NK-92 treated with Interleukin-12 subunit alpha and Interleukin-12 subunit beta, amount 100 ng/mL, for 24 hours (cell line): ENCODE measurements around the gene PHYH.
"Not testable (repeated sequence)": the region's sequence is repeated elsewhere in the genome, so short reads cannot be mapped to it uniquely, and the experiment has no call there.

Experiments used
- DNase-seq: peaks from one replicate; lab custom pipeline; 2025; lab: John Stamatoyannopoulos, UW

PHYH gene

GRCh38 chr10:13319166-13319565, 19.3 kb upstream of the PHYH start:
- no peak for DNase-seq

DNA sequence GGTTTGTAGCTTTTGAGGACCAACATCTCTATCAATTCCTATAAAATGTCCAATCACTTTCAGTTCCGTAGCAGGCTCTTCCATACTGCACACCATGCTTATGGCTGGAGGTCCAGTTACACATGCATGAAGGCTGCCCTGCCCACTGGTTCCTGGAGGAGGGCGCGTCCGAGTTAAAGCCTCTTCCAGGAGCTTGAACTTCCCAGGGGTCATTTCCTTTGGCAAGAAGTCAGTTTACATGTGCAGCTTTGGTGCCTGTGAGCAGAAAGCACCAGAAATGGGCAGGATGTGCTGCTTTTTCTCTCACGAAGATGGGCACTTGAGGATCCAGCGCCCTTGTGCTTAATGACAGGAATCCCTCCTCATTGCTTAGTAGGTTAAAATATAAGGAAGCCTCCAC, 17.6 kb upstream of the PHYH start:
- no peak for DNase-seq

DNA sequence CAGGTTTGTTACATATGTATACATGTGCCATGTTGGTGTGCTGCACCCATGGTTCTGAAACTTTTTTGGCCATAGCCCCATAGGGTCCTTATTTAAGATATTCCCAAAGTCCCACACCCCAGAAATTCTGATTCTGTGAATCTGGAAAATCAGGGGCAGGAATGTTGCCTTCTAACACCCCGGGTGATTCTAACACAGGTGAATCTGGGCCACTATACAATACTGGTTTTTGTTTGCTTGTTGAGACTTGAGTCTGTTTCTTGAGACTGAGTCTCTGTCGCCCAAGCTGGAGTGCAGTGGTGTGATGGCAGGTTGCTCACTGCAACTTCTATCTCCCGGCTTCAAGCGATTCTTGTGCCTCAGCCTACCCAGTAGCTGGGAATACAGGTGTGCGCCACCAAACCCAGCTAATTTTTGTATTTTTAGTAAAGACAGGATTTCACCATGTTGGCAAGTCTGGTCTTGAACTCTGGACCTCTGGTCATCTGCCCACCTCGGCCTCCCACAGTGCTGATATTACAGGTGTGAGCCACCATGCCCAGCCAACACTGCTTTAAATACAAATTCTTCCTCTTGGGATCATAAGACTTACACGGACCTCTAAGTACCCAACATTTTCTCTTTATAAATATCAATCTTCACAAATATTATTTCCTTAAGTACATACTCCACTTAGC, 16.9 kb upstream of the PHYH start:
- no peak for DNase-seq

DNA sequence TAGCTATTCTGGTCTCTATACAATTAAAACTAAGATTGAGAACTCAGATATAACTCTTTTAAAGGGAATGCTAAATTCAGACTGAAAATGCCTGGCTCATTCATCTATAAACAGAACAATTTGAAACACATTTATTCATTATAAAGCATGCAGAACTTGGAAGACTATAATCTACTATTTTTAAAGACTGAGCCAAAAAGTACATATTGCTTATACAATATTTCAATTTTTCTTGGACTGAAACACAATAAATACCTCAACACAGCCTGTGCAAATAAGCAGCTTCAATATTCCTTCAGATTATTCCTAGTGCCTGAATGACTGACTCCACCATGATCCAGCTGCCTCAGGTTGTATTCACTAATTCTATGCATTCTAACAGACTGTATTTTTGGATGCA, 15.5 kb upstream of the PHYH start:
- DNase-seq, result no peak

- DNase-seq, result no peak
Measured at GRCh38 chr10:13311177-13311575, 11.3 kb upstream of the PHYH start.

- no peak for DNase-seq
Measured at GRCh38 chr10:13310518-13311176, 10.8 kb upstream of the PHYH start.

- DNase-seq, result no peak
Measured at GRCh38 chr10:13309792-13310191, 9.9 kb upstream of the PHYH start.

- no peak for DNase-seq
Measured at GRCh38 chr10:13308096-13308495, 8.2 kb upstream of the PHYH start.

DNA sequence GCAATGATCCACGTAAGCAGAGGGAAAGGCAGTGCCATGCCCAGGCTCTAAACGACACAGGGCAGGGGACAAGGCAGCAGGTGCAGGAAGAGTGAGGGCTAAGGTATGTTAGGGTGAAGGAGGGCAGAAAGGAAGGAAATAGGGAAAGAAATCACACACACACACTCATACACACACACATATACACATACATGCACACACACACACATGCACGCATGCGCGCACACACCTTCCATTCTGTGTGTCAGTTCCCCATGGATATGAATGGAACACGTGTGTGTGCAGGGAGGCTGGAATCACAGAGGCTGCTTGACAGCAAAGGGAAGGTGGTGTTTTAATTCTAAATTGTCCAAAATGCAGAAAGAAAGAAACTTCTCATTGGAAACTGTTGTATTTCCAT, 6.2 kb upstream of the PHYH start:
- DNase-seq, result no peak

DNA sequence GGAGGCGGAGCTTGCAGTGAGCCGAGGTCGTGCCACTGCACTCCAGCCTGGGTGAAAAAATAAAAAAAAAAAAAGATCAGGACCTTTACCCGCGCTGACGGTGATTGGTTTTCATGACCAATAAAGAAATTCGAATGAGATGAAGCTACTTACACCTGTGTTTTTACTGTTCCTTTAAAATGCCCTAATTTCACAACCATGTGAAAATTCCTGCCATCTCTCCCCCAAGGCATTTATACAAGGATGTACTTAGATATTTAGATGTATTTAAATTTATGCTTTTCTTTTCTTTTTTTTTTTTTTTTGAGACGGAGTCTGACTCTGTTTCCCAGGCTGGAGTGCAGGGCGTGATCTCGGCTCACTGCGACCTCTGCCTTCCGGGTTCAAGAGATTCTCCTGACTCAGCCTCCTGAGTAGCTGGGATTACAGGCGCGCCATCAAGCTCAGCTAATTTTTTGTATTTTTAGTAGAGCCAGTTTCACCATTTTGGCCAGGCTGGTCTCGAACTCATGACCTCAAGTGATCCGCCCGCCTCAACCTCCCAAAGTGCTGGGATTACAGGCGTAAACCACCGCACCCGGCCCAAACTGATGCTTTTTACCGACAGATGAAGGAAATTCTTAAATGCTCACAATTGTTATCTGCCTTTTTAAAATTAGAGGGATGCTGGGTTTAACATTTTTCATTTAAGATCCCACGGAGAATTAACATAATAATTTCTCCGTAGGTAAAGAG, 3.1 kb upstream of the PHYH start:
- no peak for DNase-seq

- DNase-seq, result no peak
Measured at GRCh38 chr10:13298748-13299436, 972 bp downstream of the PHYH start.

GRCh38 chr10:13296476-13296875, 3.4 kb downstream of the PHYH start:
- DNase-seq, result no peak

DNA sequence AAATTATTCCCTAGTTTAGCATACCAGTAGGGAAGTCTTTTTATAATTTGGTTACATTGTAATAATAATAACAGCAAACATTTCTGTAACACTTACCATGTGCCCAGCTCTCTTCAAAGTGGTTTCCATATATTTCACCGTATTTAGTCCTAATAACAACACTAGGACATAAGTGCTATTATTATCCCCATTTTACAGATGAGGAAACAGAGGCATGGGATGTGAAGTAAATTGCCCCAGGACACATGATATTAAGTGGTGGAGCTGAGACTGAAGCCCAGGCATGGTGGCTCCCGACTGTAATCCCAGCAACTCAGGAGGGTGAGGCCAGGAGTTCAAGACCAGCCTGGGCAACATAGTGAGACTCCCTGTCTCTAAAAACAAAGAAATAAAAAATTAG, 5.1 kb downstream of the PHYH start:
- DNase-seq, result no peak

DNA sequence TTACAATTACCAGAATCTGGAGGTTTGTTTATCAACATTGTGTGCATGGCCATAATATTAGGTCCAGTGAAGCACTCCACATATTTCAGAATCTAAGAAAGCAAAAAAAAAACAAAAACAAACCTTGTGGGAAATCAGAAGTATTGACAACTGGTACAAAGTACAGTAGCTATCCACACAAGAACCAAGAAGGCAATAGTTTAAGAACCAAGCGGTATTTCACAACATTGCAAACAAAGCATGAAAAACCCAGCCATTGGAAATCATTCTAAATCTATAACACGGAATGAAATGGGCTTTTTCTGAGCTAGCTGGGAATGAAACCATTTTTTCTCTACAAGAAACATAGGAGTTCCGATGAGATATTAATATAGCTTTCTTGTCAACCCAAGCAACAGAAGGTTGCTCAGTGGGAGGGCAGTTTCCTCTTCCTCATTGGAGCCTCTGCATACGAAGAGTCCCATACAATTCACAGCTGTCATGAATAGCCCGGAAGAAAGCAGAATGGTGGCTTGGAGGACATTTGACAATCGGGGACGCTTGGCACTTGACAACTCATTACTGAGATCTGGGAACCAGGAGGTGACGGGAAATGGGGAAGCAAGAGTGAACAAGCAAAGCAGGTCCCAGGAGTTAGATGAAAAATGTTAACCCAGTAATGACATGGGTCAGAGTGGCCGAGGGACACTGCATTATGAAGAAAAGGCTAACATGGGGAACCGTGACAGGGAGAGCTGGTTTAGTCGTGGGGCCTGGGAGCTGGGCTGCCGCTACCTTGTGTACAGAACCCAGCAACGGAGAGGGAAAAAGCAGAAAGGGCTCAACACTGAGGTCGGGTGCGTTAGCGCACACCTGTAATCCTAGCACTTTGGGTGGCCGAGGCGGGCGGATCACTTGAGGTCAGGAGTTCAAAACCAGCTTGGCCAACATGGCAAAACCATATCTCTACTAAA, 7.8 kb downstream of the PHYH start:
- no peak for DNase-seq

DNA sequence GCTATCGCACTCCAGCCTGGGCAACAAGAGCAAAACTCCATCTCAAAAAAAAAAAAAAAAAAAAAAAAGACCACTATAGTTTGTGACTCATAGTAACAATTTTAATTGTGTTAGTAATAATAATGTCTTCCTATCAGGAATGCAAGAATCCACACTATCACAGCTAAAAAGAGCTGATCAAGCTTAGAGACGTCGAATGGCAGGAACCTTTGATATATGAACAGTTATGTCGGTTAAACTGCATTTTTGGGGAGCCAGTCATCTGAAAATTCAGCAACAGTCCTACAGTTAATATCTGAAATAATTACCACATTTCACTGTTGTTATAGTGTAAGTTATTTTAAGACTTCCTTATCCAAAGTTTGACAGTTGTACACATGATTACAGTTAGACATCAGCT, 8.8 kb downstream of the PHYH start:
- no peak for DNase-seq

DNA sequence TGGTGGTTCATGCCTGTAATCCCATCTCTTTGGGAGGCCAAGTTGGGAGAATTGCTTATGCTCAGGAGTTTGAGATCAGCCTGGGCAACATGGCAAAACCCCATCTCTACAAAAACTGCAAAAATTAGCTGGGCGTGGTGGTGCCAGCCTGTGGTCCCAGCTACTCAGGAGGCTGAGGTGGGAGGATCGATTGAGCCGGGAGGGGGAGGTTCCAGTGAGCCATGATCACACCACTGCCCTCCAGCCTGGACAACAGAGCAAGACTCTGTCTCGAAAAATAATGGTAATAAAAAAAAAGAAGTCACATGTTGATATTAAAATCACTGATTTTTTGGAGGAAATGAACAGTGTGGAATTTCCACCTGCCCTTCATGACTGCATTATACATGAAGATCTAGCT, 15.8 kb downstream of the PHYH start:
- DNase-seq, result no peak

DNA sequence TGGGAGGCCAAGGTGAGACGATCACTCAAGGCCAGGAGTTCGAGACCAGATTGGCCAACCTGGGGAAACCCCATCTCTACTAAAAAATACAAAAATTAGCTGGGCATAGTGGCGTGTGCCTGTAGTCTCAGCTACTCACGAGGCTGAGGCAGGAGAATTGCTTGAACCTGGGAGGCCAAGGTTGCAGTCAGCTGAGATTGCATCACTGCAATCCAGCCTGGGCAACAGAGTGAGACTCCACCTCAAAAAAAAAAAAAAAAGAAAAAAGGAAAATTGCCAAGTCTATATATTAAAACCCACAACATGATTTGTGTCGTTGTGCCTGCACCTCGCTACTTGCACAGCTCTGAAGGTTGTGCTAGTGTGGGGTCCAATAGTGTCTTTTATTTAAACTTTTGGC, 17.5 kb downstream of the PHYH start:
- not testable (repeated sequence) for DNase-seq

- no peak for DNase-seq
Measured at GRCh38 chr10:13276749-13277365, 23.0 kb downstream of the PHYH start.

GRCh38 chr10:13276146-13276545, 23.7 kb downstream of the PHYH start:
- DNase-seq, result not testable (repeated sequence)

DNA sequence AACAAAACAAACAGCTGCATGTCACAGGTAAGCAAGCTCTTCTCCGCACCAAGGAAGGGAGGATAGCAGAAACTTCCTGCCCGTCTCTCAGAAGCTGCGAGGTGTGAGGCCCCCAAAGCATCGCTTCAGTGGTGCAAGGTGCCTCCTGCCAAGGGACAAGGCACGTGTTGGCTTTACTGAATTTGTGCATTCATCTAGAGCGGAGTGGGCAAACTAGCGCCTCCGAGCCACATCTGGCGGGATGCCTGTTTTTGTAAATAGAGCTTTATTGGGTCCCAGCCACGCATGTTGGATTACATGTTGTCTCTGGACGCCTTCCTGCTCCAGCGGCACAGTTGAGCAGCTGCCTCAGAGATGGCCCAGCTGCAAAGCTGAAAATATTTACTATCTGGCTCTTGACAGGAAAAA, 27.7 kb downstream of the PHYH start:
- no peak for DNase-seq

DNA sequence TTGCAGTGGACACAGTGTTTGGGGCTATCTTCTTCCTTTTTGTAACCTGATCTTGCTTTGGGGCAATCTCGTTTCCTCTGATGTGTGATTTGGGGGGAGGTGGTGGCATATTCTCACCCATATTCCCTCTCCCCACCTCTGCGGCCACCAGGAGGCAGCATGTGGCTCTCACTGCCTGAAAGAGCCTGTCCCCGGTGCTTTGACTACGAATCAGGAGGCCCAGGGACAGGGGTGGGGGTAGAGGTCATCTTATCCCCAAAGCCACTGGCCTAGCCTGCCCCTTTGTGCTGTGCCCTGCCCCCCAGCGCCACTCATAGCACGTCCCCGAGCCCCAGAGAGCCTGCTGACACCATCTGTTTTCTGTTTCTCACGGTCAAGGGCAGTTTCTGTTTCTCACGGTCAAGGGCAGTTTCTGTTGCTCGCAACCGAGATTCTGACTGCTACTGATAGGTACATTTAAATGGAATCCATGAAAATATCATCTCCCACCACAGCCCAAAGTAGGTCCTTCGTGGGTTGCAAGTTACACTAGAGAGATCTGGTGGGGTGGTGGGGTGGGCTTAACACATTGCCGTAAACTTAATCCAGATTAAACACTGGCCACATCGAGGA, 28.2 kb downstream of the PHYH start:
- DNase-seq, result peak; percentile 5
